Body of pancreas (tissue), 4 donors: ENCODE results near the gene PSMC3. TPM values are rescaled to one million over a fixed set of nuclear protein-coding genes. Genes with fewer than 3 reads are reported as not detected.

ENCODE experiments used
- ATAC-seq: fragments of 150-250 bp; one replicate; pipeline ENCODE4 v1.9.1; 2016
- DNase-seq, 4 donors: peaks; one replicate each; pipeline ENCODE4 v3.0.0-alpha.2; 2019
- H3K27ac ChIP-seq, 4 donors: fragments of 200-600 bp; sonication (generic); 1 replicate in 3 of 4; 2 replicates in 1 of 4; pipeline versions ENCODE4 v1.5.1 to v1.6.1; 2016 to 2019; ENCODE audit warnings: mild to moderate bottlenecking in 1 of 4, mixed read lengths in 1 of 4, moderate library complexity in 1 of 4
- H3K27me3 ChIP-seq, 2 donors: fragments of 200-600 bp; sonication (generic); one replicate each; pipeline ENCODE4 v1.6.0; 2016; ENCODE audit warnings: mild to moderate bottlenecking in 1 of 2
- H3K36me3 ChIP-seq, 2 donors: fragments of 200-600 bp; sonication (generic); replicated peaks in 1 of 2; 2 replicates each; pipeline ENCODE4 v1.5.1; 2016; ENCODE audit warnings: low read depth in 2 of 2; ENCODE audit not compliant: insufficient read depth in 1 of 2
- H3K4me1 ChIP-seq: fragments of 200-600 bp; sonication (generic); one replicate; pipeline ENCODE4 v1.6.0; 2016
- H3K4me3 ChIP-seq, 2 donors: fragments of 200-600 bp; sonication (generic); 1 replicate in 1 of 2; 2 replicates in 1 of 2; pipeline ENCODE4 v1.5.1; 2016 to 2019
- H3K9me3 ChIP-seq, 3 donors: fragments of 200-600 bp; sonication (generic); 1 replicate in 2 of 3; 2 replicates in 1 of 3; pipeline ENCODE4 v1.5.1; 2016
- CTCF ChIP-seq, 7 experiments: fragments of 450-650 bp in 4 of 7; fragments of 200-600 bp in 3 of 7; sonication (generic) in 3 of 7; IDR thresholded peaks; one replicate each; pipeline ENCODE4 v1.5.1; 2016 to 2019; ENCODE audit warnings: antibody characterized with exemption in 7 of 7
- POLR2A ChIP-seq, 3 donors: fragments of 450-650 bp; IDR thresholded peaks; one replicate each; pipeline ENCODE4 v1.6.1; 2016; ENCODE audit warnings: antibody characterized with exemption in 3 of 3, mild to moderate bottlenecking in 2 of 3
- WGBS, 2 donors: methylation state at CpG; one replicate each; pipeline ENCODE4 v1.1.5; 2017; 5-methylcytosine and 5-hydroxymethylcytosine counted together
- intact Hi-C: fragments of 100-400 bp; cut with DNase I; formaldehyde crosslinking; loops from one replicate; pipeline ENCODE4 v1.15.1; 2023
- total RNA-seq, 2 donors: library from RNA; depleted of rRNA; stranded (reverse); fragments of >200 nt; gene quantifications; one replicate each; pipeline ENCODE4 v1.1.0, GENCODE V29; 2016

Gene PSMC3
- total RNA-seq, 2 donors from 2014 or later = 43.8 to 62.8 TPM

- Histone ChIP-seq H3K9me3 (no peaks in the 10 kb centered on the region), H3K27ac (peak overlapping the region in 2 of 4 donors; percentile 30 to 83), H3K4me1 (no peaks in the 10 kb centered on the region), H3K4me3 (no peak overlapping the region), H3K36me3 (no peaks in the 10 kb centered on the region), H3K27me3 (no peaks in the 10 kb centered on the region)
- ATAC-seq (no peak), DNase-seq (peak in 1 of 4 donors; percentile 69)
- intact Hi-C loops = no loop called here
- TF ChIP-seq POLR2A (IDR thresholded peaks at IDR 0.05) = peak in 1 of 3 donors; percentile 17
- no peak for TF ChIP-seq CTCF (IDR thresholded peaks at IDR 0.05)
- 73 to 85% methylated on average over 8 to 11 of the region's 11 CpGs for WGBS, 2 donors
These were observed 35.1 kb downstream of the PSMC3 start for GRCh38 chr11:47391077-47391583.

DNA sequence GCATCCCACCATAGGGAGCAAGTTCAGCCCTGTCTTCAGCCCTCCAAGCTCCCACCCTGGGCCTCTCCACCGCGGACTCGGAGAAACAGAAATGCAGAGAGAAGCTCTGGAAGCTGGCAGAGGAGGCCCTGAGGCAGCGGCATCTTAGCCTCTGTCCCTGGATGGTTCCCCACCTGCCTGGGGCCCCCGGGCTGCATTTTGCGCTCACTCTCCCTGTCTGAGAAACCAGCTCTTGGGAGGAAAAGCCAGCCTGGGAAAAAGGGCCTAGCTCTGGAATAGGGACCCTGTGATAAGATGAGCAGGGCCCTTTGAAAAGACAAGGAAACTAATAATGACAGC is 35.8 kb downstream of the PSMC3 start:
- Histone ChIP-seq H3K9me3 (no peaks in the 10 kb centered on the region), H3K4me1 (no peaks in the 10 kb centered on the region), H3K27ac (peak overlapping the region in 2 of 4 donors; percentile 30 to 83), H3K4me3 (no peak overlapping the region), H3K27me3 (no peaks in the 10 kb centered on the region), H3K36me3 (no peaks in the 10 kb centered on the region)
- WGBS, 2 donors = 86 to 91% methylated on average over 3 to 6 of the region's 6 CpGs
- no peak for DNase-seq
- ATAC-seq = no peak
- intact Hi-C loops = no loop called here
- TF ChIP-seq POLR2A (IDR thresholded peaks at IDR 0.05) (no peak), CTCF (IDR thresholded peaks at IDR 0.05) (no peak)

GRCh38 chr11:47389577-47390421 is 36.4 kb downstream of the PSMC3 start:
- intact Hi-C loops = no loop called here
- ATAC-seq (no peak), DNase-seq (no peak)
- no peaks in the 10 kb centered on the region for H3K9me3 ChIP-seq
- H3K27ac ChIP-seq = peak overlapping the region in 1 of 4 donors; percentile 13
- H3K36me3 ChIP-seq = no peaks in the 10 kb centered on the region
- no peaks in the 10 kb centered on the region for H3K27me3 ChIP-seq
- WGBS, 2 donors = 67 to 84% methylated on average over 17 of the region's 17 CpGs
- no peaks in the 10 kb centered on the region for H3K4me1 ChIP-seq
- TF ChIP-seq CTCF (IDR thresholded peaks at IDR 0.05) (no peak), POLR2A (IDR thresholded peaks at IDR 0.05) (no peak)
- no peak overlapping the region for H3K4me3 ChIP-seq

DNA sequence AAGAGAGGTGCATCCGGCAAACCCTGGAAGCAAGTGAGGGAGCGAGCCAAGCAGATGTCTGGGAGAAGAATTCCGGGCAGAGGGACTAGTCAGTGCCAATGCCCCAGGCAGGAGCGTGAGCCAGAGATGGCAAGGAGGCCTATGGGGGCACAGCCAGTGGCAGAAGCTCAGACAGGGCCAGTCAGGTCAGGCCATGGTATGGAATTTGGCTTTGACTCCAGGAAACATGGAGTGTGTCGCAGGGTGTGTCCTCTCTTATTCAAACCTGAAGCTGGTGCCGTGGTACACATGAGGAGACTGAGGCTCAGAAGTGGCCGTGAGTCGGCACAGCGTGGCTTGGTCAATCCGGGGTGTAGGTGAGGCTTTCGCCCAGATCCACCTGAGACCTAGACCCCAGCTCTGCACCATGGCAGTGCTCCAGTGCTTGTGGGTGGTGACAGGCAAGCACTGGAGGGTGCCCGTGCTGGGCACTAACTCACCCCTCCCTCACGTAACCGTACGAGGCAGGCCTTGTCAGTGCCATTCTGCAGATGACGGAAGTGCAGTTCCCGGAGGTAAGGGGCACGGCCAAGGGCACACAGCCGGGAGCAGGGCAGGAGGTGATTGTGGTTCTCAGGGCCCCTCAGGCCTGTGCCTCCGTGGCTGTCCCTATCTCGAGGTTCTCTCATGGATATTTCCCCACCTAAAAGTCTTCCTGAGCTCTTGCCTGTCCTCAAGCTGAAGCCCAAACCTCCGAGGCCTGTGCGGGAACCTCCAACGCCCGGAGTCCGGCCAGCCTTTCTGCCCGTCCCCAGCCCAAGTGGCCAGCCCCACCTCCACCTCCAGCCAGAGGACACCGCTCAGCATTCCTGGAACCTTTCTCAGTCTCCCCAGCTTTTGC is 37.3 kb downstream of the PSMC3 start:
- no peak for TF ChIP-seq POLR2A (IDR thresholded peaks at IDR 0.05)
- no peak for TF ChIP-seq CTCF (IDR thresholded peaks at IDR 0.05)
- DNase-seq (no peak), ATAC-seq (no peak)
- H3K4me3 ChIP-seq = no peak overlapping the region
- H3K27me3 ChIP-seq = no peaks in the 10 kb centered on the region
- no peaks in the 10 kb centered on the region for H3K4me1 ChIP-seq
- WGBS, 2 donors = 75 to 82% methylated on average over 14 to 28 of the region's 28 CpGs
- H3K36me3 ChIP-seq = no peaks in the 10 kb centered on the region
- intact Hi-C loops = no loop called here
- peak overlapping the region in 1 of 4 donors; percentile 43 for H3K27ac ChIP-seq
- no peaks in the 10 kb centered on the region for H3K9me3 ChIP-seq
